Measurements from ENCODE around the gene KCTD16. TPM values are rescaled to one million over a fixed set of nuclear protein-coding genes. Genes with fewer than 3 reads are reported as not detected.

KCTD16 gene
- polyA plus RNA-seq, 1 of the 3 experiments (the other 2 are of a cell fraction) = 0.03 TPM

DNA sequence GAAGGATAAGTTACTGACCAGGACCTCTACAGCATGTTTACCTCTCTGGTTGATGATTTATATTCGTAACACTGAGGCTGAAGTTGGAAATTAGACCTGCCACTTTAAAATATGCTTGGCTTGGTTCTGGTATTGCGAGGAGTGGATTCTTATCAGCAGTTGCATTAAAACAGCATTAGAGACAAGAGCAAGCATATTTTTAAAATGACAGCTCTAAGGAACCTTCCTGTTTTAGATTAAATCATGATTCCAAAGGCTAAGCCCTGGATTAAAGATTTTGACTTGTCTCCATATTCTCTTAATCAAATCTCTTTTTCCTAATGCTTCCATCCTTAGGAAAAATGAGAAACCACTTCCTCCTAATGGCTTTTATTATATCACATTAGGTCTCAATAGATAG is 277.8 kb downstream of the KCTD16 start:
- Histone ChIP-seq H3K4me1 (ENCODE audit: control insufficient read depth in 1 of 2, insufficient read depth in 2 of 2, low read depth in 1 of 2, low read length in 1 of 2) (no peaks in the 10 kb centered on the region), H4K20me1 (ENCODE audit: insufficient read depth) (no peaks in the 10 kb centered on the region), H3F3A (replicated peaks; ENCODE audit: insufficient read depth) (no peaks in the 10 kb centered on the region), H3K79me2 (ENCODE audit: insufficient read depth) (no peaks in the 10 kb centered on the region), H3K4me2 (no peak overlapping the region), H2AFZ (ENCODE audit: low read depth) (no peak overlapping the region), H3K36me3 (replicated peaks in 1 of 2; ENCODE audit: control insufficient read depth in 1 of 2, insufficient read depth in 2 of 2, low read length in 1 of 2) (no peaks in the 10 kb centered on the region), H3K4me3 (ENCODE audit: low read depth in 2 of 2, low read length in 1 of 2) (no peak overlapping the region), H3K27me3 (ENCODE audit: insufficient read depth) (no peaks in the 10 kb centered on the region), H3K9me3 (no peaks in the 10 kb centered on the region), H3K9ac (no peak overlapping the region), H3K27ac (ENCODE audit: low read depth in 2 of 2, low read length in 1 of 2) (no peak overlapping the region), H3K9me2 (no peaks in the 10 kb centered on the region; the same call in 1 of the 2 replicates)
- no peak for DNase-seq
- POLR2A ChIA-PET = no interaction called here
- CTCF ChIA-PET = no interaction called here
- 15% methylated on average over 2 of the region's 2 CpGs for WGBS (ENCODE audit: low lambda C conversion rate)
- TF ChIP-seq, protein P1, sequence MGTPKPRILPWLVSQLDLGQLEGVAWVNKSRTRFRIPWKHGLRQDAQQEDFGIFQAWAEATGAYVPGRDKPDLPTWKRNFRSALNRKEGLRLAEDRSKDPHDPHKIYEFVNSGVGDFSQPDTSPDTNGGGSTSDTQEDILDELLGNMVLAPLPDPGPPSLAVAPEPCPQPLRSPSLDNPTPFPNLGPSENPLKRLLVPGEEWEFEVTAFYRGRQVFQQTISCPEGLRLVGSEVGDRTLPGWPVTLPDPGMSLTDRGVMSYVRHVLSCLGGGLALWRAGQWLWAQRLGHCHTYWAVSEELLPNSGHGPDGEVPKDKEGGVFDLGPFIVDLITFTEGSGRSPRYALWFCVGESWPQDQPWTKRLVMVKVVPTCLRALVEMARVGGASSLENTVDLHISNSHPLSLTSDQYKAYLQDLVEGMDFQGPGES (IDR thresholded peaks at IDR 0.05; ENCODE audit: low read depth, low read length) = no peak
- TF ChIP-seq, protein P2, sequence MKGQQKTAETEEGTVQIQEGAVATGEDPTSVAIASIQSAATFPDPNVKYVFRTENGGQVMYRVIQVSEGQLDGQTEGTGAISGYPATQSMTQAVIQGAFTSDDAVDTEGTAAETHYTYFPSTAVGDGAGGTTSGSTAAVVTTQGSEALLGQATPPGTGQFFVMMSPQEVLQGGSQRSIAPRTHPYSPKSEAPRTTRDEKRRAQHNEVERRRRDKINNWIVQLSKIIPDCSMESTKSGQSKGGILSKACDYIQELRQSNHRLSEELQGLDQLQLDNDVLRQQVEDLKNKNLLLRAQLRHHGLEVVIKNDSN (IDR thresholded peaks at IDR 0.05; ENCODE audit: borderline replicate concordance, low read depth) = no peak
- TF ChIP-seq SMC3 (IDR thresholded peaks at IDR 0.05; ENCODE audit: low read depth, low read length) = no peak
- TF ChIP-seq TAF1 (IDR thresholded peaks at IDR 0.05; ENCODE audit: borderline replicate concordance, low read depth, low read length) = no peak
- TF ChIP-seq NFIC (IDR thresholded peaks at IDR 0.05; ENCODE audit: borderline replicate concordance) = no peak
- no peak for TF ChIP-seq GABPA (IDR thresholded peaks at IDR 0.05; ENCODE audit: low read depth)
- TF ChIP-seq GATA2 (CRISPR knock-in tag; IDR thresholded peaks at IDR 0.05) = no peak
- TF ChIP-seq, protein P3, sequence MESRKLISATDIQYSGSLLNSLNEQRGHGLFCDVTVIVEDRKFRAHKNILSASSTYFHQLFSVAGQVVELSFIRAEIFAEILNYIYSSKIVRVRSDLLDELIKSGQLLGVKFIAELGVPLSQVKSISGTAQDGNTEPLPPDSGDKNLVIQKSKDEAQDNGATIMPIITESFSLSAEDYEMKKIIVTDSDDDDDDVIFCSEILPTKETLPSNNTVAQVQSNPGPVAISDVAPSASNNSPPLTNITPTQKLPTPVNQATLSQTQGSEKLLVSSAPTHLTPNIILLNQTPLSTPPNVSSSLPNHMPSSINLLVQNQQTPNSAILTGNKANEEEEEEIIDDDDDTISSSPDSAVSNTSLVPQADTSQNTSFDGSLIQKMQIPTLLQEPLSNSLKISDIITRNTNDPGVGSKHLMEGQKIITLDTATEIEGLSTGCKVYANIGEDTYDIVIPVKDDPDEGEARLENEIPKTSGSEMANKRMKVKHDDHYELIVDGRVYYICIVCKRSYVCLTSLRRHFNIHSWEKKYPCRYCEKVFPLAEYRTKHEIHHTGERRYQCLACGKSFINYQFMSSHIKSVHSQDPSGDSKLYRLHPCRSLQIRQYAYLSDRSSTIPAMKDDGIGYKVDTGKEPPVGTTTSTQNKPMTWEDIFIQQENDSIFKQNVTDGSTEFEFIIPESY (IDR thresholded peaks at IDR 0.05; ENCODE audit: borderline replicate concordance, low read depth) = no peak
- TF ChIP-seq MXI1 (IDR thresholded peaks at IDR 0.05; ENCODE audit: low read depth, low read length) = no peak
- no peak for TF ChIP-seq JUND (IDR thresholded peaks at IDR 0.05)
- TF ChIP-seq ELF1 (IDR thresholded peaks at IDR 0.05) = no peak
- TF ChIP-seq CHD2 (IDR thresholded peaks at IDR 0.05; ENCODE audit: low read length, partially characterized antibody) = no peak
- TF ChIP-seq FOXM1 (IDR thresholded peaks at IDR 0.05; ENCODE audit: low read depth) = no peak
- no peak for TF ChIP-seq RFX5 (IDR thresholded peaks at IDR 0.05; ENCODE audit: low read length)

DNA sequence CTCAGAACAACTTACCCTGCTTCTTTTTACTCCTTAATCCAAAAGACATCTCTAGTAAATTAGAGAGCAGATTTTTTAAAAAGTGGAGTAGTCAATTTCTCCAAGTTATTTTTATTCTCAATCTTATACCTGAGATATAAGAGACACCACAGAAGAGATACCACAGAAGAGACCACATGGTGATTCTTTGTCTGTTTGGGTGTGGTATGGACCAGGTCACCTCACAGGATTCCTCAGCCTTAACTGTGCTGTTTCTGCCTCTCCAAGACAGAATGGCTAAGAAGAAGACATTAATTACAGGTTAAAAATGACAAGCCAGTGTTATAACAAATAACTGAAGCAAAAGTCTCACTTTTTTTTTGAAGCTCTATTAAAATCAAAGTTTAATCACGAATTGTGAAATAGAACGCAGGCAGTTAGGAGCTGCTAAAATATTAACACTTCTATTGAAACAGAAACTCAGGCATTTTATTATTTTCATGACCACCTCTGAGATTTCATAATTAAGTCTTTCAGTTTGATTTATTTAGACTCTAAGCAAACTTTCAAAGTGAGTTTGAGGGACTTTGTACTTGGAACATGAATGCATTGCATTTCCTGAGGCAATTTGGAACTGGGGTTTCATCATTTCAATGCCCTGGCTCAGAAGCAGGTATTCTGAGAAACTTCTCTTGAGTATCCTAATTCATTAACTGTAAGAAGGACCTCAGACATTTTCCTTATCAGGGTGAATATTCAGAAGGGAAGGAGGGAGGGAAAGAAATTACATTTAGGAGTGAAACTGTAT is 280.7 kb downstream of the KCTD16 start:
- CTCF ChIA-PET = no interaction called here
- H3K27ac ChIP-seq (ENCODE audit: low read depth in 2 of 2, low read length in 1 of 2) = no peak overlapping the region
- no peaks in the 10 kb centered on the region for H3F3A ChIP-seq (replicated peaks; ENCODE audit: insufficient read depth)
- no peak overlapping the region for H3K9ac ChIP-seq
- no peak for DNase-seq
- no peaks in the 10 kb centered on the region for H3K9me2 ChIP-seq
- no peaks in the 10 kb centered on the region for H3K36me3 ChIP-seq (replicated peaks in 1 of 2; ENCODE audit: control insufficient read depth in 1 of 2, insufficient read depth in 2 of 2, low read length in 1 of 2)
- no peaks in the 10 kb centered on the region for H3K79me2 ChIP-seq (ENCODE audit: insufficient read depth)
- no peak overlapping the region for H3K4me2 ChIP-seq
- H3K4me3 ChIP-seq (ENCODE audit: low read depth in 2 of 2, low read length in 1 of 2) = no peak overlapping the region
- POLR2A ChIA-PET = no interaction called here
- no peaks in the 10 kb centered on the region for H3K4me1 ChIP-seq (ENCODE audit: control insufficient read depth in 1 of 2, insufficient read depth in 2 of 2, low read depth in 1 of 2, low read length in 1 of 2)
- H4K20me1 ChIP-seq (ENCODE audit: insufficient read depth) = no peaks in the 10 kb centered on the region
- H3K27me3 ChIP-seq (ENCODE audit: insufficient read depth) = no peaks in the 10 kb centered on the region
- WGBS (ENCODE audit: low lambda C conversion rate) = 57% methylated on average over 2 of the region's 2 CpGs
- H2AFZ ChIP-seq (ENCODE audit: low read depth) = no peak overlapping the region
- H3K9me3 ChIP-seq = no peaks in the 10 kb centered on the region
- TF ChIP-seq YY1 (IDR thresholded peaks at IDR 0.05; ENCODE audit: low read depth) = no peak
- TF ChIP-seq, protein P3 (IDR thresholded peaks at IDR 0.05; ENCODE audit: borderline replicate concordance, low read depth) = no peak
- TF ChIP-seq, protein P4, sequence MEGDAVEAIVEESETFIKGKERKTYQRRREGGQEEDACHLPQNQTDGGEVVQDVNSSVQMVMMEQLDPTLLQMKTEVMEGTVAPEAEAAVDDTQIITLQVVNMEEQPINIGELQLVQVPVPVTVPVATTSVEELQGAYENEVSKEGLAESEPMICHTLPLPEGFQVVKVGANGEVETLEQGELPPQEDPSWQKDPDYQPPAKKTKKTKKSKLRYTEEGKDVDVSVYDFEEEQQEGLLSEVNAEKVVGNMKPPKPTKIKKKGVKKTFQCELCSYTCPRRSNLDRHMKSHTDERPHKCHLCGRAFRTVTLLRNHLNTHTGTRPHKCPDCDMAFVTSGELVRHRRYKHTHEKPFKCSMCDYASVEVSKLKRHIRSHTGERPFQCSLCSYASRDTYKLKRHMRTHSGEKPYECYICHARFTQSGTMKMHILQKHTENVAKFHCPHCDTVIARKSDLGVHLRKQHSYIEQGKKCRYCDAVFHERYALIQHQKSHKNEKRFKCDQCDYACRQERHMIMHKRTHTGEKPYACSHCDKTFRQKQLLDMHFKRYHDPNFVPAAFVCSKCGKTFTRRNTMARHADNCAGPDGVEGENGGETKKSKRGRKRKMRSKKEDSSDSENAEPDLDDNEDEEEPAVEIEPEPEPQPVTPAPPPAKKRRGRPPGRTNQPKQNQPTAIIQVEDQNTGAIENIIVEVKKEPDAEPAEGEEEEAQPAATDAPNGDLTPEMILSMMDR (IDR thresholded peaks at IDR 0.05) = no peak
- TF ChIP-seq, protein P1 (IDR thresholded peaks at IDR 0.05; ENCODE audit: low read depth, low read length) = no peak
- no peak for TF ChIP-seq TAF1 (IDR thresholded peaks at IDR 0.05; ENCODE audit: borderline replicate concordance, low read depth, low read length)
- TF ChIP-seq RXRA (IDR thresholded peaks at IDR 0.05; ENCODE audit: borderline replicate concordance, low read depth) = no peak
- TF ChIP-seq TCF12 (IDR thresholded peaks at IDR 0.05) = no peak
- no peak for TF ChIP-seq POLR2AphosphoS5 (IDR thresholded peaks at IDR 0.05; ENCODE audit: low read depth, low read length)

All from SK-N-SH (cell line).